Neuronal stem cell (in vitro differentiated cells): ENCODE measurements around the gene ECEL1.
A peak's percentile ranks its signal among the peaks of the same experiment; 100 is the strongest.

ENCODE experiments used
- DNase-seq: peaks from one replicate; pipeline ENCODE4 v3.0.0-alpha.2; 2013; ENCODE audit warnings: low spot score
- H2AFZ ChIP-seq: one replicate; pipeline ENCODE4 v1.6.1; 2013; ENCODE audit warnings: mild to moderate bottlenecking, low read length, inconsistent platforms
- H2AK5ac ChIP-seq: 2 replicates; pipeline ENCODE4 v1.6.1; 2013; ENCODE audit warnings: low read depth, mild to moderate bottlenecking, inconsistent platforms, low read length, moderate library complexity, mixed read lengths
- H2BK120ac ChIP-seq: 2 replicates; pipeline ENCODE4 v1.6.1; 2013; ENCODE audit warnings: low read depth, mild to moderate bottlenecking, inconsistent platforms, low read length, moderate library complexity, mixed read lengths
- H2BK12ac ChIP-seq: one replicate; pipeline ENCODE4 v1.6.1; 2013; ENCODE audit warnings: low read length, inconsistent platforms
- H2BK15ac ChIP-seq: 2 replicates; pipeline ENCODE4 v1.6.1; 2013; ENCODE audit warnings: mild to moderate bottlenecking, low read length, inconsistent platforms, mixed read lengths
- H2BK5ac ChIP-seq: one replicate; pipeline ENCODE4 v1.6.1; 2013; ENCODE audit warnings: inconsistent platforms, mild to moderate bottlenecking, low read length, moderate library complexity
- H3K14ac ChIP-seq: one replicate; pipeline ENCODE4 v1.6.1; 2013; ENCODE audit warnings: low read length, inconsistent platforms
- H3K18ac ChIP-seq: 2 replicates; pipeline ENCODE4 v1.6.1; 2013; ENCODE audit warnings: low read length, inconsistent platforms
- H3K23ac ChIP-seq: 2 replicates; pipeline ENCODE4 v1.6.1; 2013; ENCODE audit warnings: low read depth, mild to moderate bottlenecking, mixed read lengths, low read length, inconsistent platforms; ENCODE audit not compliant: poor library complexity
- H3K27ac ChIP-seq: replicated peaks from 3 replicates; pipeline ENCODE4 v1.5.1; 2013; ENCODE audit warnings: low read length, inconsistent platforms
- H3K27me3 ChIP-seq, 3 experiments: 2 replicates each; pipeline ENCODE4 v1.6.1; 2013; ENCODE audit warnings: low read length in 3 of 3, mild to moderate bottlenecking in 2 of 3, inconsistent platforms in 1 of 3, low read depth in 1 of 3, mixed read lengths in 1 of 3, moderate library complexity in 1 of 3; ENCODE audit not compliant: control insufficient read depth in 3 of 3, insufficient read depth in 3 of 3
- H3K36me3 ChIP-seq, 2 donors: replicated peaks in 1 of 2; 2 replicates each; pipeline ENCODE4 v1.6.1; 2013; ENCODE audit warnings: low read length in 2 of 2; ENCODE audit not compliant: control insufficient read depth in 2 of 2, insufficient read depth in 2 of 2
- H3K4ac ChIP-seq: 2 replicates; pipeline ENCODE4 v1.6.1; 2013; ENCODE audit warnings: inconsistent platforms, mild to moderate bottlenecking, low read length, moderate library complexity
- H3K4me1 ChIP-seq, 2 donors: 1 replicate in 1 of 2; 2 replicates in 1 of 2; pipeline ENCODE4 v1.6.1; 2013; ENCODE audit warnings: low read length in 2 of 2, low read depth in 1 of 2; ENCODE audit not compliant: control insufficient read depth in 2 of 2, insufficient read depth in 1 of 2
- H3K4me2 ChIP-seq: one replicate; pipeline ENCODE4 v1.6.1; 2013; ENCODE audit warnings: mild to moderate bottlenecking, low read length, inconsistent platforms; ENCODE audit not compliant: insufficient read depth, poor library complexity, severe bottlenecking
- H3K4me3 ChIP-seq, 2 donors: 2 replicates each; pipeline ENCODE4 v1.5.1; 2013; ENCODE audit warnings: low read length in 2 of 2, mild to moderate bottlenecking in 2 of 2, inconsistent platforms in 1 of 2, moderate library complexity in 1 of 2
- H3K79me1 ChIP-seq: one replicate; pipeline ENCODE4 v1.6.1; 2013; ENCODE audit warnings: low read depth, mild to moderate bottlenecking, inconsistent platforms, low read length, moderate library complexity
- H3K9ac ChIP-seq: one replicate; pipeline ENCODE4 v1.6.1; 2013; ENCODE audit warnings: mild to moderate bottlenecking, low read depth, low read length, inconsistent platforms; ENCODE audit not compliant: poor library complexity
- H3K9me3 ChIP-seq, 2 donors: replicated peaks in 1 of 2; 2 replicates each; pipeline versions ENCODE3 to v1.6.1; 2013; ENCODE audit warnings: low read length in 2 of 2, mild to moderate bottlenecking in 2 of 2, inconsistent platforms in 1 of 2, low read depth in 1 of 2, mixed read lengths in 1 of 2, moderate library complexity in 1 of 2; ENCODE audit not compliant: control insufficient read depth in 2 of 2, insufficient read depth in 1 of 2
- H4K8ac ChIP-seq: one replicate; pipeline ENCODE4 v1.6.1; 2013; ENCODE audit warnings: low read depth, mild to moderate bottlenecking, inconsistent platforms, low read length, moderate library complexity
- H4K91ac ChIP-seq: one replicate; pipeline ENCODE4 v1.6.1; 2013; ENCODE audit warnings: low read length, low read depth, mild to moderate bottlenecking, inconsistent platforms; ENCODE audit not compliant: poor library complexity
- WGBS, 2 donors: extraction: QIAGEN DNeasy Blood & Tissue Kit; methylation state at CpG; one replicate each; pipeline ENCODE4 v1.1.7; 2013; ENCODE audit warnings: missing lambda C conversion rate in 2 of 2, mixed read lengths in 1 of 2; ENCODE audit not compliant: insufficient read length in 2 of 2, insufficient replicate concordance in 1 of 2; ENCODE audit errors: extremely low coverage in 2 of 2; 5-methylcytosine and 5-hydroxymethylcytosine counted together

The ECEL1 gene

GRCh38 chr2:232473467-232473890 lies 14.2 kb downstream of the ECEL1 start:
- no peak overlapping the region for H3K18ac ChIP-seq
- DNase-seq: no peak
- H3K36me3 ChIP-seq: no peaks in the 10 kb centered on the region
- no peak overlapping the region for H2BK120ac ChIP-seq
- H2AFZ ChIP-seq: no peak overlapping the region
- H3K23ac ChIP-seq: no peak overlapping the region
- no peak overlapping the region for H3K4me3 ChIP-seq
- no peaks in the 10 kb centered on the region for H3K79me1 ChIP-seq
- H3K4ac ChIP-seq: no peak overlapping the region
- H2BK12ac ChIP-seq: no peak overlapping the region
- H4K91ac ChIP-seq: no peak overlapping the region
- H3K9ac ChIP-seq: no peak overlapping the region
- no peak overlapping the region for H3K14ac ChIP-seq
- no peak overlapping the region for H2BK5ac ChIP-seq
- H3K9me3 ChIP-seq: no peaks in the 10 kb centered on the region
- H3K4me2 ChIP-seq: no peak overlapping the region
- no peak overlapping the region for H2BK15ac ChIP-seq
- H4K8ac ChIP-seq: no peak overlapping the region
- no peak overlapping the region for H3K27ac ChIP-seq
- peaks cover 0 to 56% (median 0%) of the 10 kb centered on the region in 3 experiments for H3K27me3 ChIP-seq
- WGBS, 2 donors: no CpG with 5 or more reads among the region's 6 CpGs
- no peaks in the 10 kb centered on the region for H3K4me1 ChIP-seq
- no peak overlapping the region for H2AK5ac ChIP-seq

DNA sequence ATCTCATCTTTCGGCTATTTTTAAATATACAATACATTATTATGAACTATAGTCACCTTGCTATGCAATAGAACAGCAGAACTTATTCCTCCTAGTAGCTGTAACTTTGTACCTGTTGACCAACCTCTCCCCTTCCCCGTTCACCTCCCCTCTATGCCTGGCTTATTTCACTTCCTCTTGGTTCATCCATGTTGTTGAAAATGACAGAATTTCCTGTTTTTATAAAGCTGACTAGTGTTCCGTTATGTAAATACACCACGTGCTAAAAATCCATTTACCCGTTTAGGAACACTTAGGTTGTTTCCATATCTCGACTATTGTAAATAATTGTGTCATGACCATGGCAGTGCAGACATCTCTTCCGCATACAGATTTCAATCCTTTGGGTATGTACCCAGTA lies 21.4 kb downstream of the ECEL1 start:
- H2AK5ac ChIP-seq: no peak overlapping the region

DNA sequence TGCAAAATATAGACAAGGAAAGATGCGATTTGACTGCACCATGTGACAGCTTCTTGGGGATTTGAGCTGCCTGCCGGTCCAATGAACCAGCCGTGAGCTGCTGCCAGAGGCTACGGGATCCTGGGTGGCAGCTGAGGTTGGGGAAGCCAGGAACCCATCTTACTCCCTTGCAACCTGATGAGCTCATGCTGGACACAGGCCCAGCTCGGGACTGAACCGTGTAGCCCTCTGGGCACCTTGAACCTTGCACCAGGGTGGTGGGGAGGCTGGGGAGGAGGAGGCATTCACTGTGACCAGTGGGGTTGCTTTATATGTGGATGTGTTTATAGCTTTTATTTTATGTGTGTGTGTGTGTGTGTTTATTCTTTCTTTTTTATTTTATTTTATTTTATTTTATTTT lies 22.6 kb downstream of the ECEL1 start:
- WGBS, 2 donors: no CpG with 5 or more reads among the region's 6 CpGs
- no peak overlapping the region for H2BK5ac ChIP-seq

More for the DNA sequence above, 21.4 kb downstream of the ECEL1 start:
- no peak overlapping the region for H3K4me2 ChIP-seq
- no peak overlapping the region for H3K4me3 ChIP-seq
- H3K14ac ChIP-seq: no peak overlapping the region
- H3K9ac ChIP-seq: no peak overlapping the region
- no peak overlapping the region for H2AFZ ChIP-seq
- peaks cover 0 to 21% (median 0%) of the 10 kb centered on the region in 3 experiments for H3K27me3 ChIP-seq
- no peak overlapping the region for H3K4ac ChIP-seq
- H4K91ac ChIP-seq: no peak overlapping the region
- WGBS, 2 donors: no CpG with 5 or more reads among the region's 7 CpGs
- H3K36me3 ChIP-seq: no peaks in the 10 kb centered on the region
- H2BK120ac ChIP-seq: no peak overlapping the region
- no peak overlapping the region for H3K23ac ChIP-seq
- no peak overlapping the region for H2BK15ac ChIP-seq
- H3K4me1 ChIP-seq: no peaks in the 10 kb centered on the region
- H3K27ac ChIP-seq: no peak overlapping the region
- H2BK12ac ChIP-seq: no peak overlapping the region
- H2BK5ac ChIP-seq: no peak overlapping the region
- H3K18ac ChIP-seq: no peak overlapping the region
- no peak overlapping the region for H4K8ac ChIP-seq
- DNase-seq: no peak
- no peaks in the 10 kb centered on the region for H3K9me3 ChIP-seq
- no peaks in the 10 kb centered on the region for H3K79me1 ChIP-seq

GRCh38 chr2:232464544-232464885 lies 23.1 kb downstream of the ECEL1 start:
- no peaks in the 10 kb centered on the region for H3K4me1 ChIP-seq
- no peaks in the 10 kb centered on the region for H3K79me1 ChIP-seq
- no peak overlapping the region for H2AK5ac ChIP-seq
- no peak overlapping the region for H3K23ac ChIP-seq
- no peaks in the 10 kb centered on the region for H3K9me3 ChIP-seq
- WGBS, 2 donors: no CpG with 5 or more reads among the region's 3 CpGs
- no peak overlapping the region for H3K4ac ChIP-seq
- peaks cover 0 to 20% (median 0%) of the 10 kb centered on the region in 3 experiments for H3K27me3 ChIP-seq
- no peak overlapping the region for H4K8ac ChIP-seq
- H3K4me2 ChIP-seq: no peak overlapping the region
- no peak overlapping the region for H2BK120ac ChIP-seq
- H2AFZ ChIP-seq: no peak overlapping the region
- H3K18ac ChIP-seq: no peak overlapping the region
- no peak overlapping the region for H3K27ac ChIP-seq
- no peak overlapping the region for H3K14ac ChIP-seq
- H2BK5ac ChIP-seq: no peak overlapping the region
- H4K91ac ChIP-seq: no peak overlapping the region
- no peak overlapping the region for H2BK15ac ChIP-seq
- DNase-seq: no peak
- no peak overlapping the region for H2BK12ac ChIP-seq
- no peak overlapping the region for H3K9ac ChIP-seq
- no peaks in the 10 kb centered on the region for H3K36me3 ChIP-seq
- no peak overlapping the region for H3K4me3 ChIP-seq

More for the DNA sequence above, 22.6 kb downstream of the ECEL1 start:
- no peak overlapping the region for H2AK5ac ChIP-seq
- no peak overlapping the region for H2AFZ ChIP-seq
- no peak overlapping the region for H3K4me2 ChIP-seq
- H2BK12ac ChIP-seq: no peak overlapping the region
- H3K9me3 ChIP-seq: no peaks in the 10 kb centered on the region
- no peak overlapping the region for H3K27ac ChIP-seq
- peaks cover 0 to 20% (median 0%) of the 10 kb centered on the region in 3 experiments for H3K27me3 ChIP-seq
- H2BK15ac ChIP-seq: no peak overlapping the region
- no peak overlapping the region for H3K9ac ChIP-seq
- H3K4me1 ChIP-seq: no peaks in the 10 kb centered on the region
- no peak for DNase-seq
- H3K14ac ChIP-seq: no peak overlapping the region
- no peak overlapping the region for H3K23ac ChIP-seq
- H3K4ac ChIP-seq: no peak overlapping the region
- no peaks in the 10 kb centered on the region for H3K79me1 ChIP-seq
- no peak overlapping the region for H4K91ac ChIP-seq
- H3K36me3 ChIP-seq: no peaks in the 10 kb centered on the region
- H3K18ac ChIP-seq: peak overlapping the region; percentile 64
- H4K8ac ChIP-seq: no peak overlapping the region
- H3K4me3 ChIP-seq: no peak overlapping the region
- H2BK120ac ChIP-seq: no peak overlapping the region
